ENCODE data around the gene BARHL2.
A peak's percentile ranks its signal among the peaks of the same experiment; 100 is the strongest.

Gene BARHL2

GRCh38 chr1:90710579-90711536 is 6.2 kb downstream of the BARHL2 start:
- no peak for DNase-seq (ENCODE audit: low spot score)

- no peak for DNase-seq (ENCODE audit: low spot score)
Measured at GRCh38 chr1:90709535-90709934, 7.6 kb downstream of the BARHL2 start.

- DNase-seq (ENCODE audit: low spot score), result no peak
Measured at GRCh38 chr1:90708826-90709225, 8.3 kb downstream of the BARHL2 start.

- no peak for DNase-seq (ENCODE audit: low spot score)
Measured at GRCh38 chr1:90708236-90708786, 8.8 kb downstream of the BARHL2 start.

- DNase-seq (ENCODE audit: low spot score), result peak; percentile 88
Measured at GRCh38 chr1:90707363-90707710, 9.8 kb downstream of the BARHL2 start.

- no peak for DNase-seq (ENCODE audit: low spot score)
Measured at GRCh38 chr1:90706437-90707362, 10.4 kb downstream of the BARHL2 start.

GRCh38 chr1:90705956-90706355 is 11.1 kb downstream of the BARHL2 start:
- DNase-seq (ENCODE audit: low spot score), result no peak

- no peak for DNase-seq (ENCODE audit: low spot score)
Measured at GRCh38 chr1:90704817-90705216, 12.3 kb downstream of the BARHL2 start.

- no peak for DNase-seq (ENCODE audit: low spot score)
Measured at GRCh38 chr1:90694846-90695245, 22.3 kb downstream of the BARHL2 start.

GRCh38 chr1:90687747-90688146 is 29.4 kb downstream of the BARHL2 start:
- no peak for DNase-seq (ENCODE audit: low spot score)

- no peak for DNase-seq (ENCODE audit: low spot score)
Measured at GRCh38 chr1:90675161-90675847, 41.8 kb downstream of the BARHL2 start.

- no peak for DNase-seq (ENCODE audit: low spot score)
Measured at GRCh38 chr1:90671741-90672140, 45.4 kb downstream of the BARHL2 start.

- no peak for DNase-seq (ENCODE audit: low spot score)
Measured at GRCh38 chr1:90671251-90671650, 45.9 kb downstream of the BARHL2 start.
